ENCODE data around the gene ELP5.

The ELP5 gene

DNA sequence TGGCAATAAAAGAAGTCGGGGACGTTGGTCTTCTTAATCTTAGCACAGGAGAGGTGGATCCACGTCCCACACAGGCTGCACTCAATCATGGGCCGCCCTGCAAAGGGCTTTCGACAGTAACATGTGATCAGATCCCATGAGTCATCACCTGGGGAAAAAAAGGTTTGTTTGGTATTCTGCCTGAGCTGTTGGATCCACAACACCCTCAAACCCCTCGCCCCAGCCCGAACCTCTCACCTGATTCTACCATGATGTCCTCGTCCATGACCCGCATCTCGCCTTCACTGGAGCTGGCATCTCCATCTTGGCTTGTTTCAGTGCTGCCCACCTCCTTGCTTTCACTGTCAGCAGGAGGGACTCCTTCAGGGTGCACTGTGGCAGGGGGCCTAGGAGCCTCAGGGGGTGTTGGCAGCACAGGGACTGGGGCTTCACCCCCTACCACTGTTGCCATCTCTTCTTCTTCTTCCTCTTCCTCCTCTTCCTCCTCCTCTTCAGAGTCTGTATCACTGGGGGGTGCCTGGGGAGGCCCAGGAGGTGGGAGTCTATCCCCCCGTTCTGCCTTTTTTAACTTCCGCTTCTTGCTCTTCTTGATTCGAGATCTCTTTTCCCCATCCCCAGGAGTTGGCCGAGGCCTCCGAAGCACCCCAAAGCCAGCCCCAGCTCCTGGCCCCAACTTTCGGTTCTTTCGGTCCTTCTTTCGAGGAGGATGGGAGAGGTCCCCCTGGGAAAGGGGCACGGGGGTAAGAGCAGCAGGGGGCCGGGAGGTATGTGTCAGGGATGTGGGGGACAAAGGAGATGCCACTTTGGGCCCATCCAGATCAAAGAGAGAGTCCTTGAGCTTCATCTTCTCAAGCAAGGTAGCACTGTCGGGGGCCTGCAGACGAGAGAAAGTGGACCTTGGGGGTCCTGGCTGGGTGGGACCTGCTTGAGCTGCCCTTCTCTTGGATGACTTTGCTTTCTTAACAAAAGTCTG is 16.0 kb upstream of the ELP5 start:
- H3K9me3 ChIP-seq (ENCODE audit: low read length): no peaks in the 10 kb centered on the region
- H3K27me3 ChIP-seq (ENCODE audit: insufficient read depth, low read length): no peaks in the 10 kb centered on the region
- H2AFZ ChIP-seq (ENCODE audit: low read depth, low read length): no peak overlapping the region
- H3K36me3 ChIP-seq (ENCODE audit: insufficient read depth, low read length): peaks cover 35% of the 10 kb centered on the region
- peaks cover 47% of the 10 kb centered on the region for H3K4me1 ChIP-seq (ENCODE audit: insufficient read depth, low read length)
- H3K4me3 ChIP-seq (ENCODE audit: low read length): no peak overlapping the region

DNA sequence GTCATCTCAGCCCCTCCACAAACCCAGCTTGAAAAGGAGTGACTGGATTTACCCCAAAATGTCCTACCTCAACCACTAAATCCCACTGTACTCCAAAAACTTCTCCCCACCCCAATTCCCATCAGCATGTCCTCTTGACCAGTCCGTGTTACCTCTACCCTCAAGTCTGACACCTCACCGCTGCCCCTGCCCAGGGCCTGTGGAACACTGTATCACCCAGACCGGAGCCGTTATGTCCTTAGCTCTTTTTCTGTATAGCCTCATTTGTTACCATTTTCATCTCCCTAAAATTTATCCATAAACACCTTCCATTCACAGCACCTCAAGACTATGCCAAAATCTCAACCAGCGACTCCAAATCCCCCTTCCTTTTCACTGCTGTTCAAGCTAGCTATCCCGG is 15.2 kb upstream of the ELP5 start:
- no peak overlapping the region for H2AFZ ChIP-seq (ENCODE audit: low read depth, low read length)
- peaks cover 53% of the 10 kb centered on the region for H3K4me1 ChIP-seq (ENCODE audit: insufficient read depth, low read length)
- H3K9me3 ChIP-seq (ENCODE audit: low read length): no peaks in the 10 kb centered on the region
- peaks cover 40% of the 10 kb centered on the region for H3K36me3 ChIP-seq (ENCODE audit: insufficient read depth, low read length)
- H3K27me3 ChIP-seq (ENCODE audit: insufficient read depth, low read length): no peaks in the 10 kb centered on the region
- H3K4me3 ChIP-seq (ENCODE audit: low read length): peak overlapping the region; percentile 95

DNA sequence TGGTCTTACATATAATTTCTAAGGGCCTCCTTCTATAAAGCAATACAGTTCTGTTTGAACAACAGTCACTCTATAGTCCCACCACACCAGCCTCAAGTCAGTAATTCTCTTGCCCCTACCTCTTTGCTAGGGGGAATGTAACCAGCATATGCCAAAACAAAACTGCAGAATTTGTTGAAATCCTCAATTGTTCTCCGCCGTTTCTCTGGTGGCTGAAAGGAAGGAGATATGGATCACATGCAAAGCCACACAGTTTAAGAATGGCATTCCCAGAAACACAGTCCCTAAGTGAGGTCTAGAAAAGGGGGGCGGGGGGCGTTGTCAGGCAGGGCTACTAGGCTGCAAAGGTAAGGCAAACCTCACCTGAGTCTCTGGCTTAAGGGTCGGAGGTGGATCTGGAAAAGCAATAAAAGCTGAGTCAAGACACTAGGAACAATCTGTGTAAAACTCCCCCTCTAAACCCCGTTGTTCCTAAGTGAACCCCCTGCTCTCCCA is 14.7 kb upstream of the ELP5 start:
- H3K36me3 ChIP-seq (ENCODE audit: insufficient read depth, low read length): peaks cover 40% of the 10 kb centered on the region
- no peaks in the 10 kb centered on the region for H3K9me3 ChIP-seq (ENCODE audit: low read length)
- H3K4me3 ChIP-seq (ENCODE audit: low read length): peak overlapping the region; percentile 95
- no peak overlapping the region for H2AFZ ChIP-seq (ENCODE audit: low read depth, low read length)
- H3K27me3 ChIP-seq (ENCODE audit: insufficient read depth, low read length): no peaks in the 10 kb centered on the region
- peaks cover 48% of the 10 kb centered on the region for H3K4me1 ChIP-seq (ENCODE audit: insufficient read depth, low read length)

DNA sequence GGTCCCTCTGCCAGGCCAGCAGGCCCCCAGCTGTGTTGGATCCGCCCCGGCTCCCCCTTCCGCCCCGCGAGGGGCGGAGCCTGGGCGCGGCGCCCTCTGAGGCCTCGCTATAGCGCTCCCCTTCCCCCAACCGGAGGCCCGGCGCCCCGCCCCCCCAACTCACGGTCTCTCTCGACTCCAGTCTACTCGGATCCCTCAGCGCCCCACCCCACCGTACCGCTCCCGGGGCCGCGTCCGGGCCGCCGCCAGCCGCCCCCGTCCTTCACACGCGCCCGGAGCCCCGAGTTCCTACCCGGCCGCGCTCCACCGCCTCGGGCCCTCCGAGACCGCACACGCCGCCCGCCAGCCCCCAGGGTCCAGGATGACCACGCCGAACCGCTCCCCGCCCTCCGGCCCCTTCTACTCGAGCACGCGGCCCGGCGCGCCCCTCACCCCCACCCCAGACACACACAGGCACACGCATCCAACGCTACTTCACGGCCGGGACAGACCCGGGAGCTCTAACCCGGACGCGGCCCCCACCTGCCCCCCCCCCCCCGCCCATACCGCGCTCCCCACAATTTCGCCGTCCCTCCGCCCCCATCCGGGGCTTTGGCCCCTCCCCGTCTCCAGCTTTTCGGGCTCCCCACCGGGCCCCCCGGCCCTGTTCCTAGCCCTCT is 14.1 kb upstream of the ELP5 start:
- Histone ChIP-seq H3K4me1 (ENCODE audit: insufficient read depth, low read length) (peaks cover 44% of the 10 kb centered on the region), H3K4me3 (ENCODE audit: low read length) (peak overlapping the region; percentile 95), H3K36me3 (ENCODE audit: insufficient read depth, low read length) (peaks cover 40% of the 10 kb centered on the region), H2AFZ (ENCODE audit: low read depth, low read length) (no peak overlapping the region), H3K27me3 (ENCODE audit: insufficient read depth, low read length) (no peaks in the 10 kb centered on the region), H3K9me3 (ENCODE audit: low read length) (no peaks in the 10 kb centered on the region)

DNA sequence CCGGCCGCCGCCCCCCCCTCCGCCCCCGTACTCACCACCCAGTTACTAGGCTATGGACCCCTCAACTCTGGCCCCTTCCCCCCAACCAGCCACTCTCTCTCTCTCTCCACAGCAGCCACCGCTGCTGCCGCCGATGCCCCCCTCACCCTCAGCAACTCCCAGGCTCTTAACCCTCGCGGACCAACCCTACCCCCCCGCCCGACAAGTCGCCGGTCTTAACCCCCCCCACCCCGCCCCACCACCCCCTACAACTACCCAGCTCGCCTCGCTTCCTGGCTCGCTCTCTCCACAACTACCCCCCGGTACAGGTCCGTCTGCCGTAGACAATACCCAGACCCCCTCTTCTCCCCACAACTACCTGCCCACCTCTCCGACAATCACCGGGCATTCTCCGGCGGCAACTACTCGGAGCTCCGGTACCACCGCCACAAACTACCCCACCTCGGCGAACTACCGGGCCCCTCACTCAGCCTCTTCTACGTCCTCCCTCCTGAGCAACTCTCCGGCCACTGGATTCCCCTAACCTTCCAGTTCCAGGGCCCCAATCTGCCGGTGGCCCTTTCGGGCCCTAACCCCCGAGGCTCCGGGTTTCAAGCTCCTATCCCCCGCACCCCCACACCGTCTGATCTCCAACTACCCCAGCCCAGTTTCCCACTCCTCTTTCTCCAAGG is 13.5 kb upstream of the ELP5 start:
- peaks cover 40% of the 10 kb centered on the region for H3K36me3 ChIP-seq (ENCODE audit: insufficient read depth, low read length)
- peaks cover 46% of the 10 kb centered on the region for H3K4me1 ChIP-seq (ENCODE audit: insufficient read depth, low read length)

DNA sequence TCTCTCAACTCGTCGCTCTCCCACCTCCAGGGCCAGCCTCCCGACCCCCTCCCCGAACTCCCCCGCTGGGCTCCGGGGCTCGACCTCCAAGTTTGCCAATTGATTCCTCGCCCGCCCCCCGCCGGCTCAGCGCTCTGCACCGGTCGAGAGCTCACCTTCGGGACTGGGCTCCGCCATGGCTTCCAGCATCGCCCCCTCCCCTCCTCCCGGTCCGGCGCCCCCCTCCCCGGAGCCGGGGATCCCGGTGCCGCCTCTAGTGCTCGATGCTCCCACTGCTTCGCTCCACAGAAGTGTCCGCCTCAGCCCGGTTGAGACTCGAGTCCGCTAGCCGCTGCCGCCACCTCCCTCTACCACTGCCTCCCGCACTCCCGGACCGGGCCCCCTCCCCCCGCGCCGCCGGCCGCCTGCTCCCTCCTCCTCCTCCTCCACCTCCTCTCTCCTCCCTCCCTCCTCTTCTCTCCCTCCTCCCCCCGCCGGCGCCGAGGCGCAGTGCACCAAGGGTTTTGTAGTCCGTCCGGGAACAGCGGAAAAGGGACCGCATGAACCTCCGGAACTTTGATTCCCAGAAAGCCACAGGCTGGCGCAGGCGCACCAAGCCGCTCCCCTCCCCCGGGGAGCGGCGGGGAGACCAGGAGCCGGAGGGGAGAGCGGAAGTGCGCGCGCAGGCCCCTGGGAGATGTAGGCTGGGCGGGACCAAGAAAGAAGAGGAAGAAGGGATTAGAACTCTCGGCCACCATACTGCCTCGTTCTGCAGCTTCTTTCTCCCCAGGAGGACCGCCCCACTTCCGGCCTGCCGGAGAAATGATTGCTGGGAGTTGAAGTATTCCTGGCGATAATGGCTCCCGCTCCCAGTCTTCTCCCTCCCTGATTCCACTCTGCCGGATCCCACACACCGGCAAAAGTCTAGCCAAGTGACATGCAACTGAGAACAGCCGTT is 12.7 kb upstream of the ELP5 start, which contains the start of gene PHF23:
Gene PHF23 (minus strand): TSS at position 367 of the 937 bp plus-strand sequence. CDS start 178 bp downstream, at position 189.
- H3K4me3 ChIP-seq (ENCODE audit: low read length): peak within 1 kb of the TSS; percentile 95
- H3K27me3 ChIP-seq (ENCODE audit: insufficient read depth, low read length): no peaks in the 10 kb centered on the region
- H3K36me3 ChIP-seq (ENCODE audit: insufficient read depth, low read length): peaks cover 47% of the 10 kb centered on the region
- H2AFZ ChIP-seq (ENCODE audit: low read depth, low read length): no peak within 1 kb of the TSS
- H3K9me3 ChIP-seq (ENCODE audit: low read length): no peaks in the 10 kb centered on the region
- peaks cover 46% of the 10 kb centered on the region for H3K4me1 ChIP-seq (ENCODE audit: insufficient read depth, low read length)

More for the DNA sequence above, 13.5 kb upstream of the ELP5 start:
- Histone ChIP-seq H3K27me3 (ENCODE audit: insufficient read depth, low read length) (no peaks in the 10 kb centered on the region), H2AFZ (ENCODE audit: low read depth, low read length) (no peak overlapping the region), H3K9me3 (ENCODE audit: low read length) (no peaks in the 10 kb centered on the region), H3K4me3 (ENCODE audit: low read length) (peak overlapping the region; percentile 95)

DNA sequence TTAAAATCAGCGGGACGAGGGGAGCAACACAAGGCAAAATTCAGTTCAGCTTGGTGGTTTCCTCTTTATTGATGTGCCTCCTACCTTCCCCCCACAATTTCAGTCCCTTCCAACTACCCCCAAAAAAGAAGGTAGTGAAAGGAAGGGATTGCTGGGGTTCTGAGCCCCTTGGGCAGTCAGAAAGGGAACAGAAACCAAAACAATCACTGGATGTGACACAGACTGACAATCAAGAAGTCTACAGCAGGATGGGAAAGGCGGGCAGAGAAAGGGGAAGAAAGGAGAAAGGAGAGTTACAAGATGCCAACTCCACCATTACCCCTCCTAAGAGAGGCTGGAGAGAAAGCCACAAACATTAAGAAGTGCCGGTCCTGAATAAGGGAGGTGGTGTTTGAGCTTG is 11.6 kb upstream of the ELP5 start:
- H2AFZ ChIP-seq (ENCODE audit: low read depth, low read length): no peak overlapping the region
- no peaks in the 10 kb centered on the region for H3K27me3 ChIP-seq (ENCODE audit: insufficient read depth, low read length)
- H3K9me3 ChIP-seq (ENCODE audit: low read length): no peaks in the 10 kb centered on the region
- peaks cover 37% of the 10 kb centered on the region for H3K4me1 ChIP-seq (ENCODE audit: insufficient read depth, low read length)
- H3K36me3 ChIP-seq (ENCODE audit: insufficient read depth, low read length): peaks cover 49% of the 10 kb centered on the region
- peak overlapping the region; percentile 80 for H3K4me3 ChIP-seq (ENCODE audit: low read length)

DNA sequence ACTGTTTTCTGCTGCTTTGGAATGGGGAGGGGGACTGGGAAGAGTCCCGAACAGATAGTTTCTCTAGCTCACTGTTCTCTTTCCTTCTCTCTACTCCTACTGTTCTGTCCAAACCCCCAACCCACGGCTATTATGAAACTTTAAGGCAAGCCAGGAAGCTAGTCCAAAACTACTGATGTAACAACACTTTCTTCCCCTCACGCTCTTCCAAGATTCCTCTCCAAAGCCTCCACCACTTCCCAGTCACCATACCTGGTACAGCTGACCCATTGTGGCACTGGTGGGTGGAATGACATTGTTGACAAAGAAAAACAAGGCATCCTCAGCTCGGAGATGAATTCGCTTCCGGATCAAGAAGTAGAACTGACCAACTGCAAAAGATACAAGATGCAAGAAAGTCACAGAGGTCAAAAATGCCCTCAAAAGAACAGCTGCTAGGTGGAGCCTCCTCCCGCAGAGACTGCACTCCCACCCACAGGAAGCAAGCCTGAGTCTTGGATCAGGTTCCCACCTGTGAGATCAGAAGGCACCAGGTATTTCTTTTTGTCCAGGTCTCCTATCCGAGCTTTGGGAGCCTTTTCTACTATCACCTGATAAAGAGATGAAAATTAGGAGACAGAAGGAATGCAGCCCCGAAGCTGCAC is 10.8 kb upstream of the ELP5 start:
- H3K36me3 ChIP-seq (ENCODE audit: insufficient read depth, low read length): peaks cover 45% of the 10 kb centered on the region
- no peak overlapping the region for H2AFZ ChIP-seq (ENCODE audit: low read depth, low read length)
- H3K4me1 ChIP-seq (ENCODE audit: insufficient read depth, low read length): peaks cover 37% of the 10 kb centered on the region
- no peaks in the 10 kb centered on the region for H3K27me3 ChIP-seq (ENCODE audit: insufficient read depth, low read length)
- H3K4me3 ChIP-seq (ENCODE audit: low read length): peak overlapping the region; percentile 80
- no peaks in the 10 kb centered on the region for H3K9me3 ChIP-seq (ENCODE audit: low read length)

DNA sequence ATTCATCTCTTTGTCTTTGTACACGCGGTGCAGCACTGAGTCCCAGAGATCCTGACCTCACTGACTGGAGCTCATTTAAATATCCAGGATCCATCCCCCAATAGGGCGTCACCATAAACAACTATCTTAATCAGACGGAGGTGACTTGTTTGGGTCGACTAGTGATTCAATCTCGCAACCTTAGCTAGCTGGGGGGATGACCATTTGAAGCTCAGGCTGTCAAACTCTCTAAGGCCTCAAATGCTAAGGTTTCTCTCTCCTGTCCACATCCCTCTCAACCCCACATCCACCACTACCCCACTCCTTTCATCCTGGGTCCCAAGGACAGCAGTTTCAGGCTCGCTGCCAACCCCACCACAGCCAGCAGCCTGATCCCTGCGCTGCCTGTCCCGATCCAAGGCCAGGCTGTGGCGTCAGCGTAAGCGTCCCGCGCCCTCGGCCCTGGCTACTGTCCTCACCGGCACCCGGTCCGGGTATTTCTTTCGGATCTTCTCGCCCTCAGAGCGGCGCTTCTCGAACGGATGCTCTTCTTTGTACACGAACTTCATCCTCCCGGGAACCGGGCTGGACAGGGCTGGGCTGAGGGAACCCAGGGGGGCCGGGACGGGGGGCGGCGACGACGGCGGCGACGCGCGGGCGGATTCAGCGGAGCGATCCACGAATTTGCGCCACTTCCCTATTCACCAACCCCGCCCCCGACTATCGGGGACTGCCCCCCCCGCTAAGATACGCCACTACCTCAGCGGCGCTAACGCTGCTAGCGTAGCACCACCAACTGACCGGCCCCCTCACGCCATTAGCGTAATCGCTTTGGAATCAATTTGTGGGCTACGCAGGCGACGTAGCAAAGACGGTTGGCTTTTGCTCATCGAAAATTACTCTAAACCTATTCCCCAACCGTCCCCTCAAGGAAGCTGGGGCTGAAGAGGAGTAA is 10.0 kb upstream of the ELP5 start, which contains the start of gene GABARAP:
Gene GABARAP (minus strand): TSS at position 667 of the 934 bp plus-strand sequence. CDS start 119 bp downstream, at position 548.
- Histone ChIP-seq H3K4me3 (ENCODE audit: low read length) (peak within 1 kb of the TSS; percentile 80), H3K36me3 (ENCODE audit: insufficient read depth, low read length) (peaks cover 45% of the 10 kb centered on the region), H2AFZ (ENCODE audit: low read depth, low read length) (peak within 1 kb of the TSS; percentile 60), H3K4me1 (ENCODE audit: insufficient read depth, low read length) (peaks cover 32% of the 10 kb centered on the region), H3K27me3 (ENCODE audit: insufficient read depth, low read length) (no peaks in the 10 kb centered on the region), H3K9me3 (ENCODE audit: low read length) (no peaks in the 10 kb centered on the region)

DNA sequence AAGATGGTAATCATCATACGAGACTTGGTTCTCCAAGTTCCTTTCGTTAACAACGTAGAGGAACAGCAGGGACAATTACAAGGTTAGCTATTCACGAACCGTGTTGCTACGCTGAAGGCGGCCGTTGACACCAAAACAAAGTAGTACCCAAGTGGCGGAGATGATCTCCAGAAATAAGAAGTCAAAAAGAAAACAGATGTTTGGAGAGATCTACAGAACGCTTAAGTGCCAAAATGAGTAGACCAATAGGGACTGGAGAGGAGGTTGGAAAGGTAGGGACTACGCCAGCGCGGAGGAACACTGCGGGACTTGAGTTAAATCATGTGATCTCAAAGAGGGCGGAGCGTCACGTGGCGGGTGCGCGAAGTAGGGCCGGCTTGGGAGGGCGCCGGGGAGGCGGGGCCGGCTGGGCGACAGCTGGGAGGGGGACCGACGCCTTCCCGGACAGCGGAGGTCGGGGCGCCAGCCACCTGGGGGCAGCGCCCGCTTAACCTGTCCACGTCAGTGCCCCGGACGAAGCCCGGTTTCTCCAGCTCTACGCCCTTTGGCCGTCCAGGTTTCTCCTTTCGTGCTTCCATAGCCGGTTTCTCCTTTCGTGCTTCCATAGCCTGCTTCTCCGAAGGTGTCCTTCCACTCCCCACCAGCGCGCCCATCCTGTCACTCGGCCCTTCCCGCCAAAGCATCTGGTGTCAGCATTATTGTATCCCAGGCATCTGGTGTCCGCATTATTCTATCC is 9.1 kb upstream of the ELP5 start:
- H3K36me3 ChIP-seq (ENCODE audit: insufficient read depth, low read length): peaks cover 44% of the 10 kb centered on the region
- peak overlapping the region; percentile 60 for H2AFZ ChIP-seq (ENCODE audit: low read depth, low read length)
- H3K4me3 ChIP-seq (ENCODE audit: low read length): peak overlapping the region; percentile 80
- no peaks in the 10 kb centered on the region for H3K9me3 ChIP-seq (ENCODE audit: low read length)
- H3K4me1 ChIP-seq (ENCODE audit: insufficient read depth, low read length): peaks cover 26% of the 10 kb centered on the region
- no peaks in the 10 kb centered on the region for H3K27me3 ChIP-seq (ENCODE audit: insufficient read depth, low read length)
